Tibial artery (tissue), 4 donors: Measurements from ENCODE around the gene AASDHPPT.

Experiments used
- DNase-seq, 2 donors: peaks; one replicate each; pipeline ENCODE4 v3.0.0-alpha.2; 2019
- H3K27ac ChIP-seq, 2 donors: fragments of 200-600 bp; sonication (generic) in 1 of 2; 1 replicate in 1 of 2; 2 replicates in 1 of 2; pipeline ENCODE4 v1.5.1; 2018 to 2019; ENCODE audit warnings: mild to moderate bottlenecking in 1 of 2
- H3K27me3 ChIP-seq, 2 donors: fragments of 200-600 bp; sonication (generic) in 1 of 2; one replicate each; pipeline versions ENCODE4 v1.5.1 to v1.6.0; 2016 to 2019
- H3K36me3 ChIP-seq, 3 donors: fragments of 200-600 bp; sonication (generic) in 2 of 3; one replicate each; pipeline ENCODE4 v1.5.1; 2016 to 2019; ENCODE audit warnings: mild to moderate bottlenecking in 2 of 3
- H3K4me1 ChIP-seq, 4 donors: fragments of 200-600 bp; sonication (generic) in 2 of 4; 1 replicate in 3 of 4; 2 replicates in 1 of 4; pipeline ENCODE4 v1.5.1; 2016 to 2019
- H3K4me3 ChIP-seq, 2 donors: fragments of 200-600 bp; sonication (generic) in 1 of 2; 1 replicate in 1 of 2; 2 replicates in 1 of 2; pipeline ENCODE4 v1.5.1; 2018 to 2019; ENCODE audit warnings: mild to moderate bottlenecking in 2 of 2
- H3K9me3 ChIP-seq, 3 donors: fragments of 200-600 bp; sonication (generic) in 1 of 3; one replicate each; pipeline ENCODE4 v1.5.1; 2016 to 2019
- intact Hi-C: fragments of 100-400 bp; cut with DNase I; formaldehyde crosslinking; loops from one replicate; pipeline ENCODE4 v1.15.0; 2023; ENCODE audit warnings: low total_unique reads
- TF ChIP-seq, protein P1 (sequence below), 2 experiments: fragments of 200-600 bp in 1 of 2; fragments of 450-650 bp in 1 of 2; IDR thresholded peaks; one replicate each; pipeline ENCODE4 v1.5.1; 2017 to 2019; ENCODE audit warnings: antibody characterized with exemption in 2 of 2, mild to moderate bottlenecking in 1 of 2, moderate library complexity in 1 of 2

AASDHPPT gene

DNA sequence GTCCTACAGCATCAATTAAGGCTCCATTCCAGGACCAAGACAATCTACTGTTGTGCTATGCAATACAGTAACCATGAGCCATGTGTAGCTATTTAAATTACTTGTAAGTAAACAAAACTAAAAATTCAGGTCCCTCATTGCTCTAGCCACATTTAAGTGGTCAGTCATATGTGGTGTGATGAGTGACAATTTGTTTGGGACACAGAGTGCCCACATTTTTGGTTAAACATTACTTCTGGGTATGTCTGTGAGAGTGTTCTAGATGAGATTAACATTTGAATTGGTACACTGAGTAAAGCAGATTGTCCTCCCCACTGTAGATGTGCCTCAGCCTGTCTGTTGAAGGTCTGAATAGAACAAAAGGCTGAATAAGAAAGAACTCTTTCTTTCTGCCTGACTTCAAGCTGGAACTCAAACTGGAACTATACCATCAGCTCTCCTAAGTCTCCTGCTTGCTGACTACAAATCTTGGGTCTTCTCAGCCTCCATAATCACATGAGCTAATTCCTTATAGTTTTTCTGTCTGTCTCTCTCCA, 16.1 kb upstream of the AASDHPPT start:
- intact Hi-C loops = no loop called here
- no peaks in the 10 kb centered on the region for H3K4me1 ChIP-seq
- H3K27me3 ChIP-seq = no peaks in the 10 kb centered on the region
- H3K27ac ChIP-seq = no peak overlapping the region
- H3K36me3 ChIP-seq = peaks cover 6 to 10% (median 8%) of the 10 kb centered on the region in 3 donors
- H3K9me3 ChIP-seq = no peaks in the 10 kb centered on the region
- DNase-seq = no peak
- no peak overlapping the region for H3K4me3 ChIP-seq
- TF ChIP-seq, protein P1, sequence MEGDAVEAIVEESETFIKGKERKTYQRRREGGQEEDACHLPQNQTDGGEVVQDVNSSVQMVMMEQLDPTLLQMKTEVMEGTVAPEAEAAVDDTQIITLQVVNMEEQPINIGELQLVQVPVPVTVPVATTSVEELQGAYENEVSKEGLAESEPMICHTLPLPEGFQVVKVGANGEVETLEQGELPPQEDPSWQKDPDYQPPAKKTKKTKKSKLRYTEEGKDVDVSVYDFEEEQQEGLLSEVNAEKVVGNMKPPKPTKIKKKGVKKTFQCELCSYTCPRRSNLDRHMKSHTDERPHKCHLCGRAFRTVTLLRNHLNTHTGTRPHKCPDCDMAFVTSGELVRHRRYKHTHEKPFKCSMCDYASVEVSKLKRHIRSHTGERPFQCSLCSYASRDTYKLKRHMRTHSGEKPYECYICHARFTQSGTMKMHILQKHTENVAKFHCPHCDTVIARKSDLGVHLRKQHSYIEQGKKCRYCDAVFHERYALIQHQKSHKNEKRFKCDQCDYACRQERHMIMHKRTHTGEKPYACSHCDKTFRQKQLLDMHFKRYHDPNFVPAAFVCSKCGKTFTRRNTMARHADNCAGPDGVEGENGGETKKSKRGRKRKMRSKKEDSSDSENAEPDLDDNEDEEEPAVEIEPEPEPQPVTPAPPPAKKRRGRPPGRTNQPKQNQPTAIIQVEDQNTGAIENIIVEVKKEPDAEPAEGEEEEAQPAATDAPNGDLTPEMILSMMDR (IDR thresholded peaks at IDR 0.05) = no peak

DNA sequence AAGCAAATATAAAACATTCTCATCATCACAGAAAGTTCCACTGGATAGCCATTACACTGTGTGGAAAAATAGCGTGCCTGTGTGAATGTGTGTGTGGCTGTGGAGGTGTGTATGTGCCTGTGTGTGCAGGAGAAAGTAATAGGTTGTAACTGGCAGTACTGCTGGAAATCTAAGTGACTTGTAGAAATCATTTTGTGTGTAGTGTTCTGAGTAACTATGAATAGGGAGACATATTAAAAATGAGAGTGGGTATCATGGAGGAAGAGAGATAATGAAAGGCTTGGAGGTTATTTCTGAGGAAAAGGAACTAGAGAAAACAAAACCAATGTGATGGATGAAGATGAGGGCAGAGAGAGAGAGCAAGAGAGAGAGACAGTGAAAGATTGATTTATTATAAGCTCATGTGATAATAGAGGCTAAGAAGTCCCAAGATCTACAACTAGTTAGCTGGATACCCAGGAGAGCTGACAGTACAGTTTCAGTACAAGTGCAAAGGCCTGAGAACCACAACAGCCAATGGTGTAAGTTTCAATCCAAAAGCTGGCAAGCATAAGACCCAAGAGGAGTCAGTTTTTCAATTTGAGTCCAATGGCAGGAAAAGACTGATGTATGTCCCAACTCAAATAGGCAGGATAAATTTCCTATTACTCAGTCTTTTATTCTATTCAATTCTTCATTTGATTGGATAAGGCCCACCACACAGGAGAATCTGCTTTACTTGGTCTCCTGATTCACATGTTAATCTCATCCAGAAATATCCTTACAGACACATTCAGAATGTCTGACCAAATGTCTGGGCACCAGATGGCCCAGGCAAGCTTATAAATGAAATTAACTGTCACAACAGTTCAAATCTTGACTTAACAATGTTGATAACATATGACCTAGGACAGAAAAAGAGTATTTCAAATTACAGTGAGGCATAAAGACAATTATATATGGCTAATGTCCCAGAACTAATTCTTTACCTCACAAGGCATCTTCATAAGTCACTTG, 15.2 kb upstream of the AASDHPPT start:
- H3K4me3 ChIP-seq = no peak overlapping the region
- intact Hi-C loops = no loop called here
- TF ChIP-seq, protein P1 (IDR thresholded peaks at IDR 0.05) = no peak

DNA sequence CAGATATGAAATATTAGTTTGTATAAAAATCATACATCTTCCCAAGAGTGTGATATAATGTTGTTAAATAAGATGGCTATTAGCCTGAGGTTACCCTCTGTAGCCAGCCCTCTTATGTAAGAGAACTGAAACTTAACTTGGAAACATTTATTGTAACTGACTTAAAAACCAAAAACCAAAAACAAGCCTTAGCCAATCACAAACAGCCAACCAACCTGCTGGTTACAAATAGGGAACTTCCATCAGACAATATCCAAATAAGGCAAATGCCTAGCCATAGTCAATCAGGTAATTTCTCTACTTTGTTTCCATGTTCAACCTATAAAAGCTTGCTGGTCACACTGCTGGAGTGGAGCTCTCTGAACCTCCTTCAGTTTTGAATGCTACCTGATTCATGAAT, 14.5 kb upstream of the AASDHPPT start:
- no peak for DNase-seq
- TF ChIP-seq, protein P1 (IDR thresholded peaks at IDR 0.05) = no peak
- Histone ChIP-seq H3K4me1 (no peaks in the 10 kb centered on the region), H3K27me3 (no peaks in the 10 kb centered on the region), H3K27ac (no peak overlapping the region), H3K4me3 (no peak overlapping the region), H3K36me3 (peaks cover 0 to 7% (median 5%) of the 10 kb centered on the region in 3 donors), H3K9me3 (no peaks in the 10 kb centered on the region)
- intact Hi-C loops = no loop called here

More for the DNA sequence above, 15.2 kb upstream of the AASDHPPT start:
- no peaks in the 10 kb centered on the region for H3K4me1 ChIP-seq
- H3K27ac ChIP-seq = no peak overlapping the region
- no peaks in the 10 kb centered on the region for H3K27me3 ChIP-seq
- H3K9me3 ChIP-seq = no peaks in the 10 kb centered on the region
- DNase-seq = no peak
- H3K36me3 ChIP-seq = peaks cover 0 to 10% (median 5%) of the 10 kb centered on the region in 3 donors

DNA sequence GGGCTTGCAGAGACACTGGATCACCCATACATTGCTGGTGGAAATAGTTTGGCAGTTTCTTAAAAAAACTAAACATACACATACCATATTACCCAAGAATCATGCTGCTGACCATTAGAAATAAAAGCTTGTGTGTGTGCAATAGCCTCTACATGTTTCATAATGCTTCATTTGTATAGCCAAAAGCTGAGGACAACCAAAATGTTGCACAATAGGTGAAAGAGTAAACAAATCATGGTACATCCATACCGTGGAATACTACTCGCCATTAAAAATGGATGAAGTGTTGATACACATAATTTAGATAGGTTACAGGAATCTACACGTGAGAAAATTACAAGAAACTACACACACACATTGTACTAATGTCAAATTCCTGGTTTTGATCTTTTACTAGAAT, 6.9 kb upstream of the AASDHPPT start:
- Histone ChIP-seq H3K27me3 (no peaks in the 10 kb centered on the region), H3K27ac (no peak overlapping the region), H3K36me3 (no peaks in the 10 kb centered on the region), H3K4me3 (no peak overlapping the region), H3K4me1 (peaks cover 0 to 8% (median 0%) of the 10 kb centered on the region in 4 donors), H3K9me3 (no peaks in the 10 kb centered on the region)
- TF ChIP-seq, protein P1 (IDR thresholded peaks at IDR 0.05) = no peak
- intact Hi-C loops = no loop called here
- DNase-seq = no peak

DNA sequence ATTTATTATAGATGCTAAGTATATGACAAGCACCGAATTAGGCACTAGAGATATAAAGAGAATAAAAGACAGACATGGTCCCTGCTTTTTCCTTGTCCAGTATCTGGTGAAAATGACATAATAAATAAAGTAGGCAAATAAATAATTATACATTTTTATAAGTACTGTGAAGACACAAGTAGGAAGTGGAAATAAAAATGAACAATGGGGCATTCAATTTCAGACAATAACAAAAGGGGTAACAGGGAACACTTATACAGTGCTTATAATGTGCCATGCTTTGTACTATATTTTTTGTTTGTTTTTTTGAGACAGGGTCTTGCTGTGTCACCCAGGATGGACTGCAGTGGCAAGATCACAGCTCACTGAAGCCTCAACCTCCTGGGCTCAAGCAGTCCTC, 4.7 kb upstream of the AASDHPPT start:
- Histone ChIP-seq H3K36me3 (no peaks in the 10 kb centered on the region), H3K27ac (no peak overlapping the region), H3K4me3 (no peak overlapping the region), H3K4me1 (peaks cover 0 to 16% (median 2%) of the 10 kb centered on the region in 4 donors), H3K27me3 (no peaks in the 10 kb centered on the region), H3K9me3 (no peaks in the 10 kb centered on the region)
- no peak for DNase-seq
- intact Hi-C loops = no loop called here
- TF ChIP-seq, protein P1 (IDR thresholded peaks at IDR 0.05) = no peak
